ENCODE data around the gene COX7A2L.
"Not testable (repeated sequence)": the region's sequence is repeated elsewhere in the genome, so short reads cannot be mapped to it uniquely, and the experiment has no call there.

Gene COX7A2L

GRCh38 chr2:42360890-42361727 is at the start of gene COX7A2L:
Gene COX7A2L, minus strand, starts transcription at chr2:42361217. Its CDS starts 56 bp downstream, at chr2:42361161.
- DNase-seq = peak; percentile 97 to 98

GRCh38 chr2:42408009-42408408 is 47.0 kb upstream of the COX7A2L start:
- DNase-seq = no peak

- no peak for DNase-seq
Measured at GRCh38 chr2:42407476-42407875, 46.5 kb upstream of the COX7A2L start.

GRCh38 chr2:42404676-42405075 is 43.7 kb upstream of the COX7A2L start:
- peak in 1 of 2 experiments; percentile 11 for DNase-seq

GRCh38 chr2:42401773-42402172 is 40.8 kb upstream of the COX7A2L start:
- DNase-seq = no peak

- DNase-seq = not testable (repeated sequence)
Measured at GRCh38 chr2:42398052-42398451, 37.0 kb upstream of the COX7A2L start.

DNA sequence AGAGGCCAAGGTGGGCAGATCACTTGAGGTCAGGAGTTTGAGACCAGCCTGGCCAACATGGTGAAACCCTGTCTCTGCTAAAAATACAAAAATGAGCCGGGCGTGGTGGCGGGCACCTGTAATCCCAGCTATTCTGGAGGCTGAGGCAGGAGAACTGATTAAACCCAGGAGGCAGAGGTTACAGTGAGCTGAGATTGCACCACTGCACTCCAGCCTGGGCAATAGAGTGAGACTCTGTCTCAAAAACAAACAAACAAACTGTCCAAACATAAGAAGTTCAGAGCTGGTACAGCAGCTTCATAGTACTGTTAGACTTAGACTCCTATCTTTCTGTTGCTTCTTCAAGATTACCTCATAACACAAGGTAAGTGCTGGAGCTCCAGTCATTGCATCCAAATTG is 32.3 kb upstream of the COX7A2L start:
- DNase-seq = not testable (repeated sequence)

- no peak for DNase-seq
Measured at GRCh38 chr2:42392191-42392590, 31.2 kb upstream of the COX7A2L start.

DNA sequence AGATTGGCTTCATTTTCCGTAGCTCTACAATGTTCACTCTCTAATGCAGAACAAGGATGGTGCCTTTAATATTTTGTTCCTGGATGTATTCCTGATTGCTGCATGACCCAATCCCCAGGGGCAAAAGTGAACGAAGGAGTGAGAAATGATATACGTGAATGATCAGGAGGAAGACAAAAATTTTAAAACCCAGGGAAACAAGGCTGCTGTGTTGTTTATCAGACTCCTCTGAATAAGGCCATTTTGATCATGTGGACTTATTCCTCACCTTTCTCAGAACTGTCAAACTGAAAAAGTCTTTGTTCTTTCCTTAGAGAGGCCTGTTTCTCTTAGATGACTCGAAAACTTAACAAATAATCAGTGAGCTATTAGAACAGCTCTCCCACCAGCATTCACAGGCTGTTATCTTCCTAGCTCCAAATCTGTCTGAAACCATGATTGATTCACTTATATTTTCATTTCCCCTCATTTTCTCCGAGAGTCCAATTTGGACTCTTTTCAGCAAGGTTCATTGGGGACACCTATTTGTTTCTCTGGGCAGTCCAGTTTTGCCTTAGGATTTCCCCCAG is 29.5 kb upstream of the COX7A2L start:
- DNase-seq = no peak

DNA sequence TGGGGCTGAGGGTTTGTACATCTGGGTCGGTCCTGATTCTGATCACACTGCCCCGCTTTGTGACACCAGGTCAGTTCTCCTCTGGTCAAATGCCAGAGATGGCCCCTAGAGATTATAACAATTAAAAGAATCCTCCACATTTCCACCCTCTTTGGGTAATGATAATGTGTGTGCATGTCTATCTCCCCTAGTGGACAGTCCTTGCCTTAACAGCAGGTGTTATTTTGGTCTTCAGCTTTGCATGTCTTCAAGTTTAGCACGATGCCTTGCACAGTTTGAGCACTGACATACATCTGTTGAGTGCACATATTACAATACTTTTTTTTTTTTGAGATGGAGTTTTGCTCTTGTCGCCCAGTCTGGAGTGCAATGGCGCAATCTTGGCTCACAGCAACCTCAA is 25.7 kb upstream of the COX7A2L start:
- DNase-seq = peak in 1 of 2 experiments; percentile 14

GRCh38 chr2:42385225-42385624 is 24.2 kb upstream of the COX7A2L start:
- DNase-seq = peak in 1 of 2 experiments; percentile 34

DNA sequence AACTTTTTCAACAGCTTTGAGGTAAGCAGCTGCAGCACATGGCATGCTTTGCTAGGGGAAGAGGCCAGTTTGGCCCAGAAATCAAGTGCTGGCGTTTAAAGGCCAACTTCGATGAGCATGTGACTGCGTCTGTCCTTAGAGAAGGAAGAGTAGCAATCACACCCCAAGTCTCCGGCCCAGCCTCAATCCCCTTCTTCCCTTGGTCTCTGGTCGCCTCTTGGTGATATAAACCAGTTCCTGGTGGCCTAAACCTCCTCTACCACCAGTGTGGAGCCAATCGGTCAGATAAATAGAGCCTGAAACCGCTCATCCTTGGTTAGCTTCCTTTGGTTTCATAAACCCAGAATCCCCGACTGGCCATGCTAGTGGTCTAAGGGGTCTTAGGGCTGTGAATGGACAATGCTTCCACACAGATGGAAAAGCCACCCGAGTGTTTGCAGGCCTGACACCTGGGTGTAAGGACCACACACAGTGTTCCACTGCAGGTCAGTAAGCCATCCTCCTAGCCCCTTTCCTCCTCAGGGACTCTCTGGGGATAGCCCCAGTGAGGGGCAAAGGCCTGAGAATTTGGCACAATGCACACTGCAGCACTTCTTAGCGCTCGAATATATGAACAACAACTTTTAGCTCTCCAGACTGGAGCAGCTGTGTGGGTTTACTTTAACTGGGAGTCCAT is 23.0 kb upstream of the COX7A2L start:
- no peak for DNase-seq

- no peak for DNase-seq
Measured at GRCh38 chr2:42382144-42382543, 21.1 kb upstream of the COX7A2L start.

DNA sequence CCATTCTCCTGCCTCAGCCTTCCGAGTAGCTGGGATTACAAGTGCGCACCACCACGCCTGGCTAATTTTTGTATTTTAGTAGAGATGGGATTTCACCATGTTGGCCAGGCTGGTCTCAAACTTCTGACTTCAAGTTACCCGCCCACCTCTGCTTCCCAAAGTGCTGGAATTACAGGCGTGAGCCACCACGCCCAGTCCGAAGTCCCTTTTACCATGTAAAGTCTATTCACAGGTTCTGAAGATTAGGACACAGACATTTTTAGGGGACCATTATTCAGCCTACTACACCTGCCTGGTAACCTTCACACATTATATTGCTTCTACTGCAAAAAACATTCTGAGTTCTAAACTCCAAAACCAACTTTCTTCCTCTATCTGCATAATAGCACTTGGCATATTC is 19.0 kb upstream of the COX7A2L start:
- DNase-seq = not testable (repeated sequence)

DNA sequence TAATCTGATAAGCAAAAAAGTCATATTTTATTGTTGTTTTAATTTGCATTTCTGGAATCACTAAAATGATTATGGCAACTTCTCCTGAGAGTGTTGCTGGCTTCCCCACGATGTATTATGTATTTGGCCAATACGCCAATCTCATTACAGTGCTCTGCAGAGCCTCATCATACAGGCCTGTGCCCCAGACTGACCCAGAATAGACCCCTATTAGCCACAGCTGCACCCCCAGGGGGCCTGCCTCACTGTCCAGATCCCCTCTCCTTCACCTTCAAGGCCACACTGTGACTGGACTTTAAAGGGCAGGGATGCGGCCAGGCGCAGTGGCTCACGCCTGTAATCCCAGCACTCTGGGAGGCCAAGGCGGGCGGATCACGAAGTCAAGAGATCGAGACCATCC is 17.4 kb upstream of the COX7A2L start:
- no peak for DNase-seq

- DNase-seq = no peak
Measured at GRCh38 chr2:42376758-42377157, 15.7 kb upstream of the COX7A2L start.

- DNase-seq = no peak
Measured at GRCh38 chr2:42372474-42373200, 11.6 kb upstream of the COX7A2L start.

DNA sequence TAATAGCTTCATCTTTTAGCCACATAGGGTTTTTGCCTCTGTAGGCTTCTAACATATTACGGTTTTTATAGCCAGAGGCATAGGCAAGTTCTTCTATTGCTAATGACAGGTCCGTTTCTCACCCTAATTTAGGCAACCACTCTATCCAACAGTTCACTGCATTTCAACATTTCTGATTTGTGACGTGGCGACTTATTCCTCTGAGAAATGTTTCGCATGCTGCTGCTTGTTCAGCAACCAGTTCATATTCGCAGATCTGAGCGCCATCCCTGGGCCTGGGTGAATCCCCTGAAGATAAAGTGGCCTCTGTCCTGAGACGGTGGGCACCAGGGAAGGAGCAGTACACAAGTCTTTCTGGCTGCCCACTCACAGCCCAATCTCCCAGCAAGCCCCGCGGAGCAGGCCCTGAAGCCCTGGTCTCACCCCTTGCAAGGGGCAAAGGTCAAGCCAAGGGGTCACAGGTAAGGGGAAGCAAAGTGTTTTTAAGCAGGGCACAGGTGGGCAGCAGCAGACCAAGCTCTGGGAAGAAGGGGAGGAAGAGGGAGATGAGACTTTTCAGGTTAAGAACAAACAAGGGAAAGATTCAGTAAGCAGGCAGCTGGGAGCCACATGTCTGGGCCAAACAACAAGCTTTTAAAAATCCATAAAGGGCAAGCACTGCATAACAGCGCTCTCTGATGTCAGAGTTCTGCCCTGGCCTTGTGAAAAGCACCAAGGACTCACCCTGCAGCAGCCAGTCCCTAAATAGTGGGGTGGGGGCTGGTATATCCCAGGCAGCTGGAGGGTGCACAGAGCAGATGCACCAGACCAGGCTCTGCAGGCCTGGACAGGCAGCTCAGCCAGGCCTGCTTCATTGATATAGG is 10.8 kb upstream of the COX7A2L start:
- peak in 1 of 2 experiments; percentile 59 for DNase-seq

DNA sequence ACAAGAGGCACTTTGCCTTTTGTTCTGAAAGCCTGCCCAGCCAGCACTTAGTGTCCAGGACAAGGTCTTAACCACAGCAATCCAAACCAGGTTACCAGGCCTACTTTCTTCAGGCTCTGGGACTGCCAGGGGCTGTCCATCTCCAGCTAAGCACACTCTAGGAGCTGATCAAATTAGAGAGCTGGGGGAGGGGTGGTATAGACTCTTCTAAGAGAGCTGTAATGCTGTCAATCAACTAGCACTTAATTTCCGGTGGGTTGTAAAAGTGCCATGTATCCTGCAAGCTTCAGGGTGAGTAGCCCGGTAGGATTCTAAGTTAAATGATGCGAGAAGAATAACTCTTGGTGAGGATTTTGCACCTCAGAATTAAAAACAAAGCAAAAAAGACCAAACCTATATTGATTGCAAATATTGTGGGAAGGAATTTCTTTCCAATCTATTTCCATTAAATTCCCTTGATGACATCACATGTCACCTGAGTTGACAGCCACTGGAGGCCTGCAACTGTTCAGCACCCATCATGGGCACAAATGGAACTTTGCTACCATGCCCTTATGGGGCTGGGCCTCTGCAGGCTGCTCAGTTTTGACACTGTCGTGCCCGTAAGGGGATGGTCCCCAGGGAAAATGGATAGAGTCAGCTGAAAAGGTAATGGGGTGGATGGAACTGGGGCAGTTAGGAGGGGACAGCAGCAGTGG is 8.7 kb upstream of the COX7A2L start:
- DNase-seq = no peak

- no peak for DNase-seq
Measured at GRCh38 chr2:42368817-42369531, 8.0 kb upstream of the COX7A2L start.

GRCh38 chr2:42367835-42368234 is 6.8 kb upstream of the COX7A2L start:
- no peak for DNase-seq
